ENCODE results near the gene DECR2.

The DECR2 gene

GRCh38 chr16:373020-373598, 28.6 kb upstream of the DECR2 start:
- no peak for TF ChIP-seq CTCF (IDR thresholded peaks at IDR 0.05; ENCODE audit: low read depth, low read length)
- DNase-seq (ENCODE audit: low read depth in 2 of 2), result no peak
- H3K4me3 ChIP-seq (replicated peaks in 1 of 2; ENCODE audit: low read depth in 2 of 2, low read length in 2 of 2), result no peak overlapping the region

GRCh38 chr16:373848-374615, 27.7 kb upstream of the DECR2 start:
- TF ChIP-seq CTCF (IDR thresholded peaks at IDR 0.05; ENCODE audit: low read depth, low read length), result no peak
- H3K4me3 ChIP-seq (replicated peaks in 1 of 2; ENCODE audit: low read depth in 2 of 2, low read length in 2 of 2), result no peak overlapping the region
- DNase-seq (ENCODE audit: low read depth in 2 of 2), result no peak

GRCh38 chr16:374616-374926, 27.1 kb upstream of the DECR2 start:
- no peak for DNase-seq (ENCODE audit: low read depth in 2 of 2)
- H3K4me3 ChIP-seq (replicated peaks in 1 of 2; ENCODE audit: low read depth in 2 of 2, low read length in 2 of 2), result no peak overlapping the region
- no peak for TF ChIP-seq CTCF (IDR thresholded peaks at IDR 0.05; ENCODE audit: low read depth, low read length)

GRCh38 chr16:375212-375611, 26.5 kb upstream of the DECR2 start:
- DNase-seq (ENCODE audit: low read depth in 2 of 2), result no peak
- H3K4me3 ChIP-seq (replicated peaks in 1 of 2; ENCODE audit: low read depth in 2 of 2, low read length in 2 of 2), result no peak overlapping the region
- no peak for TF ChIP-seq CTCF (IDR thresholded peaks at IDR 0.05; ENCODE audit: low read depth, low read length)

GRCh38 chr16:375927-376816, 25.5 kb upstream of the DECR2 start:
- H3K4me3 ChIP-seq (replicated peaks in 1 of 2; ENCODE audit: low read depth in 2 of 2, low read length in 2 of 2), result no peak overlapping the region
- no peak for DNase-seq (ENCODE audit: low read depth in 2 of 2)
- TF ChIP-seq CTCF (IDR thresholded peaks at IDR 0.05; ENCODE audit: low read depth, low read length), result no peak

- no peak for TF ChIP-seq CTCF (IDR thresholded peaks at IDR 0.05; ENCODE audit: low read depth, low read length)
- DNase-seq (ENCODE audit: low read depth in 2 of 2), result no peak
- no peak overlapping the region for H3K4me3 ChIP-seq (replicated peaks in 1 of 2; ENCODE audit: low read depth in 2 of 2, low read length in 2 of 2)
These were observed 24.8 kb upstream of the DECR2 start for GRCh38 chr16:376817-377418.

Data from cardiac fibroblast (primary cell).